Liver (tissue), 3 donors: ENCODE measurements around the gene APH1A.

Experiments
- EGR1 ChIP-seq, 2 donors: IDR thresholded peaks; 2 replicates each; pipeline ENCODE4 v1.6.1; 2016 to 2018; ENCODE audit warnings: antibody characterized with exemption in 2 of 2, low read depth in 2 of 2
- FOXA1 ChIP-seq: IDR thresholded peaks from 2 replicates; pipeline ENCODE4 v1.6.1; 2016; ENCODE audit warnings: antibody characterized with exemption
- FOXA2 ChIP-seq: IDR thresholded peaks from 2 replicates; pipeline ENCODE4 v1.6.1; 2016; ENCODE audit warnings: antibody characterized with exemption
- GABPA ChIP-seq, 2 donors: IDR thresholded peaks in 1 of 2; conservative IDR thresholded peaks in 1 of 2; 2 replicates each; pipeline ENCODE4 v1.6.1; 2016; ENCODE audit warnings: antibody characterized with exemption in 2 of 2, mild to moderate bottlenecking in 1 of 2, moderate library complexity in 1 of 2
- RAD21 ChIP-seq, 2 donors: IDR thresholded peaks; 2 replicates each; pipeline ENCODE4 v1.6.1; 2016; ENCODE audit warnings: antibody characterized with exemption in 2 of 2, mild to moderate bottlenecking in 2 of 2
- RXRA ChIP-seq, 2 donors: IDR thresholded peaks; 2 replicates each; pipeline ENCODE4 v1.6.1; 2017 to 2018; ENCODE audit warnings: antibody characterized with exemption in 2 of 2, mild to moderate bottlenecking in 1 of 2
- SP1 ChIP-seq: IDR thresholded peaks from 2 replicates; pipeline ENCODE4 v1.6.1; 2018; ENCODE audit warnings: antibody characterized with exemption, mild to moderate bottlenecking
- TAF1 ChIP-seq: conservative IDR thresholded peaks from 2 replicates; pipeline ENCODE4 v1.6.1; 2016; ENCODE audit warnings: antibody characterized with exemption, mild to moderate bottlenecking
- YY1 ChIP-seq: IDR thresholded peaks from 2 replicates; pipeline ENCODE4 v1.6.1; 2016; ENCODE audit warnings: antibody characterized with exemption, mild to moderate bottlenecking
- TF ChIP-seq, protein P1 (sequence below): fragments of 150-350 bp; IDR thresholded peaks from 2 replicates; pipeline ENCODE4 v1.5.1; 2017; ENCODE audit warnings: improper control_type of control experiment, low read depth, low read length; ENCODE audit not compliant: missing input control
- TF ChIP-seq, protein P2 (sequence below): IDR thresholded peaks from 2 replicates; pipeline ENCODE4 v1.6.1; 2016; ENCODE audit warnings: antibody characterized with exemption, mild to moderate bottlenecking
- TF ChIP-seq, protein P3 (sequence below): IDR thresholded peaks from 2 replicates; pipeline ENCODE4 v1.6.1; 2016; ENCODE audit warnings: antibody characterized with exemption
- TF ChIP-seq, protein P4 (sequence below): IDR thresholded peaks from 2 replicates; pipeline ENCODE4 v1.6.1; 2016; ENCODE audit warnings: antibody characterized with exemption
- TF ChIP-seq, protein P5 (sequence below): IDR thresholded peaks from 2 replicates; pipeline ENCODE4 v1.6.1; 2016; ENCODE audit warnings: antibody characterized with exemption
- donor health status: healthy.
- donor health status: healthy.

DNA sequence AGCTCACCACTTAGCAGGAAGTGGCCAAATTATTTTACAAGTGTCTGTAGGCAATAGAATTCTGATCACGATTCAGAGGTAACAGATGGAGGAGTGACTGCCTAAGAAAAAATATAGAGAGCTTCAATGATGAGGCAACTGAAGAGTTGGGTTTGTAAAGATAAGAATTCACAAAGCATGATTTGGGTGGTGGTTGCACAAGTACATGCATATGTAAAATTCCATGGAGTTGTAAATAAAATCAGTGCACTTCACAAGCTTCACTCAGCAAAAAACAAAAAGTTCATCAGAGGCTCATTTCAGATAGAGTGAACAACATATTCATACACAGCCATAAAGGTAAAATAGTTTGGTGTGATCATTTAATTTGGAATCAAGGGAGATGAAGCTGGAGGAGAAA, 43.8 kb downstream of the APH1A start:
- TF ChIP-seq RAD21 (IDR thresholded peaks at IDR 0.05) (no peak), EGR1 (IDR thresholded peaks at IDR 0.05; ENCODE audit: low read depth in 2 of 2) (no peak), GABPA (IDR thresholded peaks at IDR 0.05 in 1 of 2, conservative IDR thresholded peaks at IDR 0.05 in 1 of 2) (no peak), SP1 (no peak), TAF1 (no peak), FOXA1 (no peak), RXRA (IDR thresholded peaks at IDR 0.05) (no peak), YY1 (no peak), FOXA2 (no peak)
- TF ChIP-seq, protein P1, sequence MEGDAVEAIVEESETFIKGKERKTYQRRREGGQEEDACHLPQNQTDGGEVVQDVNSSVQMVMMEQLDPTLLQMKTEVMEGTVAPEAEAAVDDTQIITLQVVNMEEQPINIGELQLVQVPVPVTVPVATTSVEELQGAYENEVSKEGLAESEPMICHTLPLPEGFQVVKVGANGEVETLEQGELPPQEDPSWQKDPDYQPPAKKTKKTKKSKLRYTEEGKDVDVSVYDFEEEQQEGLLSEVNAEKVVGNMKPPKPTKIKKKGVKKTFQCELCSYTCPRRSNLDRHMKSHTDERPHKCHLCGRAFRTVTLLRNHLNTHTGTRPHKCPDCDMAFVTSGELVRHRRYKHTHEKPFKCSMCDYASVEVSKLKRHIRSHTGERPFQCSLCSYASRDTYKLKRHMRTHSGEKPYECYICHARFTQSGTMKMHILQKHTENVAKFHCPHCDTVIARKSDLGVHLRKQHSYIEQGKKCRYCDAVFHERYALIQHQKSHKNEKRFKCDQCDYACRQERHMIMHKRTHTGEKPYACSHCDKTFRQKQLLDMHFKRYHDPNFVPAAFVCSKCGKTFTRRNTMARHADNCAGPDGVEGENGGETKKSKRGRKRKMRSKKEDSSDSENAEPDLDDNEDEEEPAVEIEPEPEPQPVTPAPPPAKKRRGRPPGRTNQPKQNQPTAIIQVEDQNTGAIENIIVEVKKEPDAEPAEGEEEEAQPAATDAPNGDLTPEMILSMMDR, result no peak
- TF ChIP-seq, protein P2, sequence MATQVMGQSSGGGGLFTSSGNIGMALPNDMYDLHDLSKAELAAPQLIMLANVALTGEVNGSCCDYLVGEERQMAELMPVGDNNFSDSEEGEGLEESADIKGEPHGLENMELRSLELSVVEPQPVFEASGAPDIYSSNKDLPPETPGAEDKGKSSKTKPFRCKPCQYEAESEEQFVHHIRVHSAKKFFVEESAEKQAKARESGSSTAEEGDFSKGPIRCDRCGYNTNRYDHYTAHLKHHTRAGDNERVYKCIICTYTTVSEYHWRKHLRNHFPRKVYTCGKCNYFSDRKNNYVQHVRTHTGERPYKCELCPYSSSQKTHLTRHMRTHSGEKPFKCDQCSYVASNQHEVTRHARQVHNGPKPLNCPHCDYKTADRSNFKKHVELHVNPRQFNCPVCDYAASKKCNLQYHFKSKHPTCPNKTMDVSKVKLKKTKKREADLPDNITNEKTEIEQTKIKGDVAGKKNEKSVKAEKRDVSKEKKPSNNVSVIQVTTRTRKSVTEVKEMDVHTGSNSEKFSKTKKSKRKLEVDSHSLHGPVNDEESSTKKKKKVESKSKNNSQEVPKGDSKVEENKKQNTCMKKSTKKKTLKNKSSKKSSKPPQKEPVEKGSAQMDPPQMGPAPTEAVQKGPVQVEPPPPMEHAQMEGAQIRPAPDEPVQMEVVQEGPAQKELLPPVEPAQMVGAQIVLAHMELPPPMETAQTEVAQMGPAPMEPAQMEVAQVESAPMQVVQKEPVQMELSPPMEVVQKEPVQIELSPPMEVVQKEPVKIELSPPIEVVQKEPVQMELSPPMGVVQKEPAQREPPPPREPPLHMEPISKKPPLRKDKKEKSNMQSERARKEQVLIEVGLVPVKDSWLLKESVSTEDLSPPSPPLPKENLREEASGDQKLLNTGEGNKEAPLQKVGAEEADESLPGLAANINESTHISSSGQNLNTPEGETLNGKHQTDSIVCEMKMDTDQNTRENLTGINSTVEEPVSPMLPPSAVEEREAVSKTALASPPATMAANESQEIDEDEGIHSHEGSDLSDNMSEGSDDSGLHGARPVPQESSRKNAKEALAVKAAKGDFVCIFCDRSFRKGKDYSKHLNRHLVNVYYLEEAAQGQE, result no peak
- TF ChIP-seq, protein P3, sequence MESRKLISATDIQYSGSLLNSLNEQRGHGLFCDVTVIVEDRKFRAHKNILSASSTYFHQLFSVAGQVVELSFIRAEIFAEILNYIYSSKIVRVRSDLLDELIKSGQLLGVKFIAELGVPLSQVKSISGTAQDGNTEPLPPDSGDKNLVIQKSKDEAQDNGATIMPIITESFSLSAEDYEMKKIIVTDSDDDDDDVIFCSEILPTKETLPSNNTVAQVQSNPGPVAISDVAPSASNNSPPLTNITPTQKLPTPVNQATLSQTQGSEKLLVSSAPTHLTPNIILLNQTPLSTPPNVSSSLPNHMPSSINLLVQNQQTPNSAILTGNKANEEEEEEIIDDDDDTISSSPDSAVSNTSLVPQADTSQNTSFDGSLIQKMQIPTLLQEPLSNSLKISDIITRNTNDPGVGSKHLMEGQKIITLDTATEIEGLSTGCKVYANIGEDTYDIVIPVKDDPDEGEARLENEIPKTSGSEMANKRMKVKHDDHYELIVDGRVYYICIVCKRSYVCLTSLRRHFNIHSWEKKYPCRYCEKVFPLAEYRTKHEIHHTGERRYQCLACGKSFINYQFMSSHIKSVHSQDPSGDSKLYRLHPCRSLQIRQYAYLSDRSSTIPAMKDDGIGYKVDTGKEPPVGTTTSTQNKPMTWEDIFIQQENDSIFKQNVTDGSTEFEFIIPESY, result no peak
- TF ChIP-seq, protein P4, sequence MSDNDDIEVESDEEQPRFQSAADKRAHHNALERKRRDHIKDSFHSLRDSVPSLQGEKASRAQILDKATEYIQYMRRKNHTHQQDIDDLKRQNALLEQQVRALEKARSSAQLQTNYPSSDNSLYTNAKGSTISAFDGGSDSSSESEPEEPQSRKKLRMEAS, result no peak
- TF ChIP-seq, protein P5, sequence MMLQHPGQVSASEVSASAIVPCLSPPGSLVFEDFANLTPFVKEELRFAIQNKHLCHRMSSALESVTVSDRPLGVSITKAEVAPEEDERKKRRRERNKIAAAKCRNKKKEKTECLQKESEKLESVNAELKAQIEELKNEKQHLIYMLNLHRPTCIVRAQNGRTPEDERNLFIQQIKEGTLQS, result no peak
